Brain microvascular endothelial cell (primary cell): Measurements from ENCODE around the gene MRO.
"Not testable (repeated sequence)": the region's sequence is repeated elsewhere in the genome, so short reads cannot be mapped to it uniquely, and the experiment has no call there.

Experiments used
- DNase-seq: peaks from one replicate; pipeline ENCODE4 v3.0.0-alpha.2; 2020
- H3K27ac ChIP-seq: fragments of 250-450 bp; sonication (Bioruptor Pico); 2 replicates; pipeline ENCODE4 v1.5.1; 2020; ENCODE audit warnings: mild to moderate bottlenecking, moderate library complexity
- H3K27me3 ChIP-seq: fragments of 250-450 bp; sonication (Bioruptor Pico); replicated peaks from 2 replicates; pipeline ENCODE4 v1.5.1; 2020; ENCODE audit warnings: mild to moderate bottlenecking
- H3K36me3 ChIP-seq: fragments of 250-450 bp; sonication (Bioruptor Pico); replicated peaks from 2 replicates; pipeline ENCODE4 v1.5.1; 2020; ENCODE audit warnings: mild to moderate bottlenecking
- H3K4me3 ChIP-seq: 2 replicates; pipeline ENCODE4 v1.5.1; 2011; ENCODE audit warnings: low read depth, mild to moderate bottlenecking, control low read depth, low read length, moderate library complexity
- in situ Hi-C: cut with HindIII; loops from 2 replicates; pipeline ENCODE4 v1.10.0; 2017; ENCODE audit warnings: low sequenced_read_pairs, low pct_ligation_motif_present
- TF ChIP-seq, protein P1 (sequence below): IDR thresholded peaks from 2 replicates; pipeline ENCODE4 v1.5.1; 2011; ENCODE audit warnings: low read depth, mild to moderate bottlenecking, moderate library complexity, low read length, control low read depth, inconsistent platforms; ENCODE audit errors: missing control alignments

The MRO gene

GRCh38 chr18:50790241-50790640 is 29.6 kb downstream of the MRO start:
- DNase-seq = no peak
- Histone ChIP-seq H3K27me3 (no peaks in the 10 kb centered on the region), H3K4me3 (no peak overlapping the region), H3K27ac (no peak overlapping the region), H3K36me3 (no peaks in the 10 kb centered on the region)
- in situ Hi-C loops = no loop called here
- TF ChIP-seq, protein P1, sequence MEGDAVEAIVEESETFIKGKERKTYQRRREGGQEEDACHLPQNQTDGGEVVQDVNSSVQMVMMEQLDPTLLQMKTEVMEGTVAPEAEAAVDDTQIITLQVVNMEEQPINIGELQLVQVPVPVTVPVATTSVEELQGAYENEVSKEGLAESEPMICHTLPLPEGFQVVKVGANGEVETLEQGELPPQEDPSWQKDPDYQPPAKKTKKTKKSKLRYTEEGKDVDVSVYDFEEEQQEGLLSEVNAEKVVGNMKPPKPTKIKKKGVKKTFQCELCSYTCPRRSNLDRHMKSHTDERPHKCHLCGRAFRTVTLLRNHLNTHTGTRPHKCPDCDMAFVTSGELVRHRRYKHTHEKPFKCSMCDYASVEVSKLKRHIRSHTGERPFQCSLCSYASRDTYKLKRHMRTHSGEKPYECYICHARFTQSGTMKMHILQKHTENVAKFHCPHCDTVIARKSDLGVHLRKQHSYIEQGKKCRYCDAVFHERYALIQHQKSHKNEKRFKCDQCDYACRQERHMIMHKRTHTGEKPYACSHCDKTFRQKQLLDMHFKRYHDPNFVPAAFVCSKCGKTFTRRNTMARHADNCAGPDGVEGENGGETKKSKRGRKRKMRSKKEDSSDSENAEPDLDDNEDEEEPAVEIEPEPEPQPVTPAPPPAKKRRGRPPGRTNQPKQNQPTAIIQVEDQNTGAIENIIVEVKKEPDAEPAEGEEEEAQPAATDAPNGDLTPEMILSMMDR = no peak

DNA sequence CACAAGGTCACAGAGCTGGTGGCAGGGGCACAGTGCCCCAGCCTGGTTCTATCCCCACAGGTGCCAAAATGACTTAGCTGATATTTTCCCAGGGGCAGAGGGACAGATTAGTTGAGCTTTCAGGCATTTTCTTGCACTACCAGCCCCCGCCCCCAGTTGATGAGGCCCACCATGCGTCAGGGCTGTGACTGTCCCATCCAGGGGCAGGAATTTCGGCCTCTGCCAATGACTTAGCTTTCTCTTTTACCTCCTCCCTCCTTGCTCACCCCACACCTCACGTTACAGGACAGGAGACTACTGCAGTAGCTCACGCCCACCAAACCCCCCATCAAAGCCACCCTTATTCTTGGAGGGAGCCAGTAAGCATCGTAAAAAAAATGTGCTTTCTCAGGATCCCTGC is 31.5 kb downstream of the MRO start:
- H3K36me3 ChIP-seq = no peaks in the 10 kb centered on the region
- no peak for DNase-seq
- H3K27ac ChIP-seq = no peak overlapping the region
- no peaks in the 10 kb centered on the region for H3K27me3 ChIP-seq
- no peak overlapping the region for H3K4me3 ChIP-seq
- TF ChIP-seq, protein P1 = no peak
- in situ Hi-C loops = no loop called here

GRCh38 chr18:50786864-50787263 is 33.0 kb downstream of the MRO start:
- Histone ChIP-seq H3K27ac (no peak overlapping the region), H3K27me3 (no peaks in the 10 kb centered on the region), H3K36me3 (no peaks in the 10 kb centered on the region), H3K4me3 (no peak overlapping the region)
- no peak for DNase-seq
- TF ChIP-seq, protein P1 = no peak
- in situ Hi-C loops = no loop called here

GRCh38 chr18:50783553-50783952 is 36.3 kb downstream of the MRO start:
- DNase-seq = no peak
- Histone ChIP-seq H3K27me3 (no peaks in the 10 kb centered on the region), H3K27ac (no peak overlapping the region), H3K36me3 (no peaks in the 10 kb centered on the region), H3K4me3 (no peak overlapping the region)
- TF ChIP-seq, protein P1 = no peak
- in situ Hi-C loops = no loop called here

DNA sequence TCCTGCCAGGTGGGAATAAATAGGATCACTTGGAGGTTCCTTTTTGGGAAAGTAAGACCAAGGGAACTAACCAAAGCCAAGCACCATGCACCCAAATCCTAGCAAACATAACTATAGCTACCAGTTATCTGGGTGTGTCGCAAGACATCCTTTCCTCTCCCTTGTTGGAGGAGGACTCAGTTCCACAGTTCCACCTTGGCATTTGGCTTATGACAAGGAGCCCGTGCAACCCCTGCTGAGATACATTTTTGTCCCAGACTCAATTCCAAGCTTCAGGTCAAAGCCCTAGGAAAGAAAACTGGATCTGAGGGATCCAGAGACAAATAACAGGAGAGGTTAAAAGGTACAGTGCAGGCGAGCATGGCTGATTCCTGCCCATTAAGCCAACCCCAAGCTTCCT is 40.8 kb downstream of the MRO start:
- H3K36me3 ChIP-seq, H3K27ac ChIP-seq, H3K27me3 ChIP-seq, in situ Hi-C loops, H3K4me3 ChIP-seq, DNase-seq: not testable (repeated sequence)

DNA sequence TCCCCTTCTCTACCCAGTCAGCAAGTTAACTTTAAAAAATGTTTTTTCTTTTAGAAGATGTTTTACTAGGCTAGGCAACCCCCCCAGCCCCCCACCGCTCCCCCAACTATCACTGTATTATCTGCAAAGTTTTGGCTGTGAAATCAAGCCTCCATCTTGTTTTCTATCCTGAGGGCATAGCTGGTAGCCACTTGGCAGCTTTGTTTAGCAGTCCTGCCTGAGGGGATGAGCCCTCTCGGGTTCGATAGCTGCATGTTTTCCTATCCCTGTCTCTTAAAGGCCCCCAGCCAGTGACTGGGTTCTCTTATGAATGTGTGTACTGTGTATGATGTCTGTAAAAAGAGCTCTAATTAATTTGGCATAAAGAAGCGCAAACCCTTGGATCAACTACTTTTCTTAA is 43.4 kb downstream of the MRO start:
- in situ Hi-C loops = no loop called here
- Histone ChIP-seq H3K27me3 (no peaks in the 10 kb centered on the region), H3K27ac (no peak overlapping the region), H3K4me3 (no peak overlapping the region), H3K36me3 (no peaks in the 10 kb centered on the region)
- no peak for DNase-seq
- TF ChIP-seq, protein P1 = no peak
